Heart left ventricle (tissue), 16 donors: ENCODE data around the gene ACAA1. TPM values are rescaled to one million over a fixed set of nuclear protein-coding genes. Genes with fewer than 3 reads are reported as not detected.
A peak's percentile ranks its signal among the peaks of the same experiment; 100 is the strongest.

Experiments
- ATAC-seq, 4 donors: fragments of 200-7000 bp; cut with Tn5 transposase; one replicate each; pipeline ENCODE4 v1.9.1; 2020 to 2022; ENCODE audit warnings: moderate library complexity in 4 of 4, mild to moderate bottlenecking in 3 of 4, moderate number of reproducible peaks in 1 of 4
- DNase-seq, 5 donors: peaks; one replicate each; pipeline ENCODE4 v3.0.0-alpha.2; 2020
- H3K27ac ChIP-seq, 12 donors: fragments of 200-600 bp; sonication (generic) in 4 of 12; one replicate each; pipeline versions ENCODE4 v1.5.0 to v1.8.0; 2016 to 2022; ENCODE audit warnings: mild to moderate bottlenecking in 2 of 12
- H3K27me3 ChIP-seq, 9 donors: fragments of 200-600 bp; sonication (generic) in 2 of 9; one replicate each; pipeline versions ENCODE4 v1.5.1 to v1.8.0; 2016 to 2022; ENCODE audit warnings: mild to moderate bottlenecking in 3 of 9
- H3K36me3 ChIP-seq, 9 donors: fragments of 200-600 bp; sonication (generic) in 2 of 9; one replicate each; pipeline versions ENCODE4 v1.5.0 to v1.8.0; 2018 to 2022; ENCODE audit warnings: mild to moderate bottlenecking in 2 of 9
- H3K4me1 ChIP-seq, 12 donors: fragments of 200-600 bp; sonication (generic) in 4 of 12; one replicate each; pipeline versions ENCODE4 v1.5.0 to v1.8.0; 2016 to 2022; ENCODE audit warnings: mild to moderate bottlenecking in 3 of 12
- H3K4me3 ChIP-seq, 12 donors: fragments of 200-600 bp; sonication (generic) in 4 of 12; one replicate each; pipeline versions ENCODE4 v1.5.0 to v1.8.0; 2017 to 2022; ENCODE audit warnings: mild to moderate bottlenecking in 9 of 12, moderate library complexity in 4 of 12
- H3K9me3 ChIP-seq, 12 donors: fragments of 200-600 bp; sonication (generic) in 4 of 12; one replicate each; pipeline versions ENCODE4 v1.5.0 to v1.8.0; 2016 to 2022; ENCODE audit warnings: mild to moderate bottlenecking in 1 of 12
- POLR2A ChIP-seq, 2 donors: fragments of 450-650 bp; IDR thresholded peaks; one replicate each; pipeline ENCODE4 v1.6.1; 2017; ENCODE audit warnings: antibody characterized with exemption in 2 of 2, mild to moderate bottlenecking in 2 of 2, moderate library complexity in 2 of 2
- WGBS, 4 donors: extraction: QIAGEN DNeasy Blood & Tissue Kit in 2 of 4; methylation state at CpG; one replicate each; pipeline versions ENCODE4 v1.1.5 to v1.1.7; 2013 to 2018; 5-methylcytosine and 5-hydroxymethylcytosine counted together
- intact Hi-C, 10 donors: fragments of 100-400 bp; cut with DNase I; formaldehyde crosslinking; loops; one replicate each; pipeline versions ENCODE4 v1.11.1 to v1.14.2; 2022
- polyA plus RNA-seq, 2 donors: library from polyadenylated mRNA; stranded (reverse); fragments of 200-250 nt; gene quantifications; one replicate each; pipeline ENCODE4 v1.2.3, GENCODE V29; 2013
- total RNA-seq, 9 donors: library from RNA; depleted of rRNA in 2 of 9; stranded (reverse); fragments of >200 nt in 2 of 9; fragmentation: NEBNext Ultra II Directional in 3 of 9; extraction: Animal tissue kit (Norgen Biotek cat#: 25700) in 3 of 9; gene quantifications; one replicate each; pipeline versions ENCODE4 v1.1.0 to v1.2.4, GENCODE V29; 2016 to 2023
- TF ChIP-seq, protein P1 (sequence below), 12 donors: fragments of 200-600 bp; sonication (generic) in 4 of 12; IDR thresholded peaks; one replicate each; pipeline versions ENCODE4 v1.5.0 to v1.8.0; 2018 to 2022; ENCODE audit warnings: antibody characterized with exemption in 12 of 12, mild to moderate bottlenecking in 5 of 12
- donor health status: ischemic (EF 13 %, LVEDD 7.1; RV severe dilation, severe dysfunction).
- donor health status: healthy with polysubstance abuse.
- donor health status: DM: no; HTN: yes; CAD: no.
- donor health status: DM: no; HTN: no; CAD: no.
- donor health status: ischemic (EF 25% LVEDD 6.9; RV normal size, moderate dysfunction).
- donor health status: ischemic (EF 25% LVEDD 5.7; RV mildly dilated, moderate dysfunction).
- donor health status: healthy.
- donor health status: DM: yes; HTN: yes; CAD: no.
- donor health status: ischemic (EF 35%, LVEDD 5.7; RV mildly dilated, moderate dysfunction).
- donor health status: nonischemic (EF 11% LVEDD 7.7; RV severe dilation, severe dysfunction).
- donor health status: DM: yes; HTN: yes; CAD: no.
- donor health status: PGD.
- donor health status: ischemic (EF 29% LVEDD 5.4; RV normal size, mild dysfunction).
- donor health status: nonischemic (EF 23%, LVEDD 6.1; RV moderate dilation, normal function).

ACAA1 gene
- total and polyA plus RNA-seq, 11 donors, result 62.7 to 139 (median 105) TPM

DNA sequence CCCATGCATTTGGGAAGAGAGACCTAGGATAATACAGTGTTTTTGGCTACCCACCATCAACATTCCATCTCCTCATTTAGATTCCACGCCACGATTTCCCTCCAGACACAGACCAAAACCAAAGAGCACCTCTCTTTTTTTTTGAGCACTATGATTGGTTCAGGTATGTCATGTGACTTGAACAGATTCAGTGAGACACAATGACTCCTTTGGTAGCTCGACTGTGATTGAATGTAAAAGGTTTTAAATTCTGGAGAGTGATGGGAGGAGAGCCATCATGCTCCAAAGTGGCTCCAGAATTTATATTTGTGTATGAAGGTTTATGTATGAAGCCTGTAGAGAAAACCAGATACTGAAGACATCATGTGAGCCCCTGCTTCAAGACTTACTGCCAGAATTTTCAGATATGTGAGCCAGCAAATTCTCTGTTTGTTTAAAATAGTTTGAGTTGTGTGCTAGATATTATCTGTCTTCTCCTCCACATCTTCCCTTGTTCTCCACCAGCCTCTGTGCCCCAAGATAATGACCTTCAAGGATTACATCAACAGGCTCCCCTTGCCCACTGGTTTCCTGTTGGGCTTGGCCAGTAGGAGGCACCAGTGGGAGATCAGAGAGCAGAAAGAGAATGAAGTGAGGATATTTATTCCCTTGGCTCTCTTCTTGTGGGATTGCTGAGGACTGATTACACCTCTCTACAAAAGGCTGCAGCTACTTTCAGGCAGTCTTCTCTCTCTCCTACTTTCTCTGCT, 14.0 kb upstream of the ACAA1 start:
- no peaks in the 10 kb centered on the region for H3K36me3 ChIP-seq
- peaks cover 0 to 68% (median 0%) of the 10 kb centered on the region in 12 donors for H3K4me1 ChIP-seq
- ATAC-seq (no peak), DNase-seq (no peak)
- no peak overlapping the region for H3K4me3 ChIP-seq
- peaks cover 0 to 18% (median 5%) of the 10 kb centered on the region in 12 donors for H3K9me3 ChIP-seq
- H3K27me3 ChIP-seq, result no peaks in the 10 kb centered on the region
- 72 to 83% (median 80%) methylated on average over 3 of the region's 3 CpGs for WGBS, 4 donors
- peak overlapping the region in 1 of 12 donors; percentile 73 for H3K27ac ChIP-seq
- intact Hi-C loops, result no loop called here
- TF ChIP-seq, protein P1, sequence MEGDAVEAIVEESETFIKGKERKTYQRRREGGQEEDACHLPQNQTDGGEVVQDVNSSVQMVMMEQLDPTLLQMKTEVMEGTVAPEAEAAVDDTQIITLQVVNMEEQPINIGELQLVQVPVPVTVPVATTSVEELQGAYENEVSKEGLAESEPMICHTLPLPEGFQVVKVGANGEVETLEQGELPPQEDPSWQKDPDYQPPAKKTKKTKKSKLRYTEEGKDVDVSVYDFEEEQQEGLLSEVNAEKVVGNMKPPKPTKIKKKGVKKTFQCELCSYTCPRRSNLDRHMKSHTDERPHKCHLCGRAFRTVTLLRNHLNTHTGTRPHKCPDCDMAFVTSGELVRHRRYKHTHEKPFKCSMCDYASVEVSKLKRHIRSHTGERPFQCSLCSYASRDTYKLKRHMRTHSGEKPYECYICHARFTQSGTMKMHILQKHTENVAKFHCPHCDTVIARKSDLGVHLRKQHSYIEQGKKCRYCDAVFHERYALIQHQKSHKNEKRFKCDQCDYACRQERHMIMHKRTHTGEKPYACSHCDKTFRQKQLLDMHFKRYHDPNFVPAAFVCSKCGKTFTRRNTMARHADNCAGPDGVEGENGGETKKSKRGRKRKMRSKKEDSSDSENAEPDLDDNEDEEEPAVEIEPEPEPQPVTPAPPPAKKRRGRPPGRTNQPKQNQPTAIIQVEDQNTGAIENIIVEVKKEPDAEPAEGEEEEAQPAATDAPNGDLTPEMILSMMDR (IDR thresholded peaks at IDR 0.05), result no peak
- TF ChIP-seq POLR2A (IDR thresholded peaks at IDR 0.05), result no peak

DNA sequence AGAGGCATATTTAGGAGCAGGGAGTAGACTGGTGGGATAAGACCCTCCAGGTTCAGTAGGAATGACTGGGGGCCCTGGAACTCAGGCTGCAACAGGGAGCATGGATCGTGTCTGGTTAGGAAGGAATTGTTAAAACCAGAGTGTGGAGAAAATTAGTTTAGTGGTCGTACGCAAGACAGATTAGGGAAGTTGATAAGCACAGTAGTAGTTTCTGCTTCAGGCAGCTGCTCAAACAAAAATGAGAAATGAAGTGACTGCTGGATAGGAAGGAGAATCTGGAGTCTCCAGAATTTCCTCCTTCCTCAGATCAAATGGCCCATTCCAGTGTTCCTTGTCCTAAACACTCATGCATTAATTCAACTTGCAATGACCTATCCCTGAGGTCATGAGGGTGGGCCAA, 12.8 kb upstream of the ACAA1 start:
- no peak for TF ChIP-seq POLR2A (IDR thresholded peaks at IDR 0.05)
- TF ChIP-seq, protein P1 (IDR thresholded peaks at IDR 0.05), result no peak
- Histone ChIP-seq H3K4me1 (peaks cover 0 to 68% (median 0%) of the 10 kb centered on the region in 12 donors), H3K9me3 (peaks cover 0 to 18% (median 5%) of the 10 kb centered on the region in 12 donors), H3K27ac (peak overlapping the region in 1 of 12 donors; percentile 83), H3K27me3 (no peaks in the 10 kb centered on the region), H3K4me3 (no peak overlapping the region), H3K36me3 (no peaks in the 10 kb centered on the region)
- DNase-seq (no peak), ATAC-seq (no peak)
- WGBS, 4 donors, result 49 to 77% (median 55%) methylated on average over 3 of the region's 3 CpGs
- intact Hi-C loops, result loop anchor here in 1 of 10 donors (10.0 kb wide), 1 partner anchor 85 kb away; no protein-coding TSS in a partner anchor

DNA sequence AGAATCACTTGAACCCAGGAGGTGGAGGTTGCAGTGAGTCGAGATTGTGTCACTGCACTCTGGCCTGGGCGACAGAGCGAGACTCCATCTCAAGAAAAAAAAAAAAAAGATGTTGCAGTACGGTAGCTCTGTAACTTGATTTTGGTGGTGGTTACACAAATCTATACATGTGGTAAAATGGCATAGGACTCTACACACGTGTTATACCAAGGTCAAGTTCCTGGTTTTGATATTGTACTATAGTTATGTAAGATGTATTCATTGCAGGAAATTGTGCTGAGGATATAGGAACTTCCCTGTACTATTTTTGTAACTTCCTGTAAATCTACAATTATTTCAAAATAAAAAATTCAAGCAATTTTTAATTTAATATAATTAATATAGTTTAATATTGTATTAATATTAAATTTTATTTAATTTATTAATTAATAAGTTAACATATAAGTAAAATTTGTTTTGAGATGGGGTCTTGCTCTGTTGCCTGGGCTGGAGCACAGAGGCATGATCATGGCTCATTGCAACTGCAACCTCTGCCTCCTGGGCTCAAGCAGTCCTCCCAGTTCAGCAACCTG, 11.5 kb upstream of the ACAA1 start:
- DNase-seq (no peak), ATAC-seq (peak in 3 of 4 donors; percentile 31 to 61 (median 50))
- H3K27ac ChIP-seq, result peak overlapping the region in 1 of 12 donors; percentile 88
- H3K9me3 ChIP-seq, result peaks cover 0 to 18% (median 5%) of the 10 kb centered on the region in 12 donors
- no peak for TF ChIP-seq POLR2A (IDR thresholded peaks at IDR 0.05)
- TF ChIP-seq, protein P1 (IDR thresholded peaks at IDR 0.05), result no peak
- H3K36me3 ChIP-seq, result no peaks in the 10 kb centered on the region
- intact Hi-C loops, result loop anchor here in 1 of 10 donors (10.0 kb wide), 1 partner anchor 86 kb away; no protein-coding TSS in a partner anchor
- 75 to 81% (median 79%) methylated on average over 5 of the region's 5 CpGs for WGBS, 4 donors
- no peak overlapping the region for H3K4me3 ChIP-seq
- peaks cover 0 to 59% (median 0%) of the 10 kb centered on the region in 12 donors for H3K4me1 ChIP-seq
- no peaks in the 10 kb centered on the region for H3K27me3 ChIP-seq

DNA sequence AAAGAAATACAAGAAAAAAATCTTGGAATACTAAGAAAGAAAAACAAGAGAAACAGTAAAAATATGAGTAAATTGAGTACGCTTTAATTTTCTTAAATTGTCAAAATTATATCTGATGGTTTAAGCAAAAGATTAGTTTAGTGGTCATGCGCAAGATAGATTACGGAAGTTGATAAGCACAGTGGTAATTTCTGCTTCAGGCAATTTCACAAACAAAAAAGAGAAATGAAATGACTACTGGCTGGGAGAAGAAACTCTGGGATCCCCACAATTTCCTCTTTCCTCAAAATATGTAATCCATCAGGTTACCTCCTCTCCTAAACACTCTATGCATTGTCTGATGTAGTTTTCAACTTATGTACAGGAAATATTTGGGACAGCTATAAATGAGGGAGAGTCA, 10.5 kb upstream of the ACAA1 start:
- Histone ChIP-seq H3K27ac (peak overlapping the region in 1 of 12 donors; percentile 88), H3K36me3 (peaks cover 0 to 4% (median 0%) of the 10 kb centered on the region in 9 donors), H3K4me3 (no peak overlapping the region), H3K9me3 (peaks cover 0 to 18% (median 5%) of the 10 kb centered on the region in 12 donors), H3K27me3 (no peaks in the 10 kb centered on the region), H3K4me1 (peaks cover 0 to 53% (median 0%) of the 10 kb centered on the region in 12 donors)
- 87 to 95% (median 91%) methylated on average over 3 of the region's 3 CpGs for WGBS, 4 donors
- TF ChIP-seq, protein P1 (IDR thresholded peaks at IDR 0.05), result no peak
- no peak for TF ChIP-seq POLR2A (IDR thresholded peaks at IDR 0.05)
- intact Hi-C loops, result loop anchor here in 1 of 10 donors (10.0 kb wide), 1 partner anchor 87 kb away; no protein-coding TSS in a partner anchor
- DNase-seq (no peak), ATAC-seq (no peak)
